Activated T-cell treated with anti-CD3 and anti-CD28 coated beads for 4 hours (primary cell): ENCODE results near the gene ARHGAP40.

ENCODE experiments used
- DNase-seq: peaks from one replicate; pipeline ENCODE4 v3.0.0-alpha.2; 2020

The ARHGAP40 gene

DNA sequence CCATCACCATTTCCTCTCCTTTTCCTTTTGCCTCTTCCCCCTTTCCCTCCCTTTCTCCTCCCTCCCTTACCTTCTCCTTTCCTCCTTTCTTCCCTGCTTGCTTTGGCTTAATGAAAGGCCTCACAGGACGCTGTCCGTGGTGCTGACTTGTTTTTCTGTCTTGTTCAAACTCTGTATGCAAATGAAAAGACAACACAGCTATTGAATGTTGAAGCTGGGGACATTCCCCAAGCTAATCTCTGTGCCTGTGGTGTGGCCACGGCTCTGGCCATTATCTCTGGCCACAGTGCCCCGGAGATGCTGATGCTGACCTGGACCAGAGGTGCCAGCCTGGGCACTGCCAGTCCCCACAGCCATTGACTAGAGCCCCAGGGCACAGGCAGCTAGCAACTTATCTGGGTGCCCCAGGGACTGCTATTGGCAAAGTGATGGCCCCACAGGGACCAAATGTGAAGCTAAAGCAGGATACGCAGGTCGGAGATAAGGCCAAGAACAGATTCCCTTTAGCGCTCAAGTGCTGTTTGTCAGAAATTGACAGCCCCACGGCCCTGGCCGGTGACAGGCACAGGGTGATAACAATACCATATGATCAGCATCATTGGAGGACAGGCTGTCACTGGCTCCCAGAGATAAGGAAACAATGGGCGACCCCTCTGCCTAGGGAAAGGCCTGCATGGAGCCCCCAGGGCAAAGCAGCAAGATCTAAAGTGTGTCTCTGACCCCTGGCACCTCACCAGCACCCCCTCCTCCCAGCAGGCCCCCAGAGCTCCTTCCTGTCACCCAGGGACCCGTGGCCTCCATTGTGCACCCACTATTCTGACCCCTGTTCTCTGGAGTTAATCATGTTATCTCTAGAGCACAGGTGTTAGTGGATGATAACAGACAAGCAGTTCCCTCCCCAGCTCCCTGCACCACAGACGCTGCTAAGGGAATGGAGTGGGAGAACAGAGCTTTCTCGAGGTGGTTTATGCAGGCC, 91.1 kb downstream of the ARHGAP40 start:
- DNase-seq, result peak; percentile 23

DNA sequence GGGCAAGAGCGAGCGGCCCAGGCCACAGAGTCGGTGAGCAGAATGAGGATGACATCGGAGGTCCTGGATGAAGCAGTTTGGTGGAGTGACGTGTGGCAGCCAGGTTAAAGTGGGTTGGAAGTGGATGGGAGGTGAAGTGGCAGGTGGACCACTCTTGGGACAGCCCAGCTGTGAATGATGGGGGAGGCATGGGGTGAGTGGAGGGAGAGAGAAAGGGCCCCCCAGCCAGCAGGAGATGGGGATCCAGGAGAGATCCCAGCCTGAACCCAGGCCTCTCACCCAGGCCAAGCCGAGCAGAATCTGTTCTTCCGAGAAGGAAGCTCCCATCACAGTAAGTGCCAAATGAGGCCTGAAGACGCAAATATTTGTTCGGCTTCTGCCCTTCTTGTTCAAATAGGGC, 95.7 kb downstream of the ARHGAP40 start:
- DNase-seq, result no peak

DNA sequence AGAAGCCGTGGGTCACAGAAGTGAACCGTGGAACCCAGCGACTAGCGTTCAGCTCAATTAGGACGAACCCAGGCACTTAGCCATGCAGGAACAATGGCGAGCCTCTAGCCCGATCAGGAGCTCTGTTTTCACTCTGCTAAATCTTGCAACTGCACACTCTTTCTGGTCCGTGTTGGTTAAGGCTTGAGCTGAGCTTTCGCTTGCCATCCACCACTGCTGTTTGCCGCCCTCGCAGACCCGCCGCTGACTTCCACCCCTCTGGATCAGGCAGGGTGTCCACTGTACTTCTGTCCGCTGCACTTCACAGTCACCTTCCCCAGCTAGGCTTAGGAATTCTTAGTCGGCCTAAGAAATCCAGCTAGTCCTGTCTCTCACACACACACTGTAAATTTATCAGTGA, 96.9 kb downstream of the ARHGAP40 start:
- DNase-seq, result no peak

DNA sequence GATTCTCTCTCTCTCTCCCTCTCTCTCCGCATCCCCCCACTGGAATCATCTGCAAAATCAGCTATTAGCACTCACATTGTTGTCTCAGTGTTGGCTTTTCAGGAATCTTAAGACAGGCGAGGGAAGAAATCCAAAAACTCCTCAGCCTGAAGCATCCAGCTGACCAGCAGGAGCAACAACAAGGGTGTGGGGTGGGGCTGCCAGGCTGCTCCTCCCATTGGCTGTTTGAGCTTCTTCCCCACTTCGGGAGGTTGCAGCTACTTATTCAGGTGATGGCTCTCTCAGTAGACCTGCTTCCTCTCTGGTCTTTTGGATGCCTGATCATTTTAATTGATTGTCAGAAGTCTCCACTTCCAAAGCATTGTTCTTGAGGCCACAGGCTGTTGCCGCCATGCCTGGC, 98.5 kb downstream of the ARHGAP40 start:
- DNase-seq, result no peak
